WERI-Rb-1 (cell line): ENCODE measurements around the gene NOXO1.

Experiments
- DNase-seq: peaks from one replicate; pipeline ENCODE4 v3.0.0-alpha.2; 2020
- H3K27ac ChIP-seq: fragments of 250-450 bp; sonication (Bioruptor Pico); 2 replicates; pipeline ENCODE4 v1.5.1; 2020; ENCODE audit warnings: mild to moderate bottlenecking, moderate library complexity
- H3K27me3 ChIP-seq: fragments of 250-450 bp; sonication (Bioruptor Pico); 2 replicates; pipeline ENCODE4 v1.5.1; 2021; ENCODE audit warnings: mild to moderate bottlenecking, low read depth, moderate library complexity; ENCODE audit not compliant: insufficient read depth, severe bottlenecking
- H3K36me3 ChIP-seq: fragments of 250-450 bp; sonication (Bioruptor Pico); 2 replicates; pipeline ENCODE4 v1.5.1; 2020; ENCODE audit warnings: mild to moderate bottlenecking, moderate library complexity
- H3K4me3 ChIP-seq: 2 replicates; pipeline ENCODE4 v1.5.1; 2011; ENCODE audit warnings: low read depth, mild to moderate bottlenecking, control low read depth, low read length
- H3K9me3 ChIP-seq: fragments of 250-450 bp; sonication (Bioruptor Pico); 2 replicates; pipeline ENCODE4 v1.5.1; 2021; ENCODE audit warnings: mild to moderate bottlenecking, moderate library complexity; ENCODE audit not compliant: severe bottlenecking
- TF ChIP-seq, protein P1 (sequence below): IDR thresholded peaks from 2 replicates; pipeline ENCODE4 v1.5.1; 2011; ENCODE audit warnings: low read depth, mild to moderate bottlenecking, control low read depth, inconsistent platforms, low read length

NOXO1 gene

DNA sequence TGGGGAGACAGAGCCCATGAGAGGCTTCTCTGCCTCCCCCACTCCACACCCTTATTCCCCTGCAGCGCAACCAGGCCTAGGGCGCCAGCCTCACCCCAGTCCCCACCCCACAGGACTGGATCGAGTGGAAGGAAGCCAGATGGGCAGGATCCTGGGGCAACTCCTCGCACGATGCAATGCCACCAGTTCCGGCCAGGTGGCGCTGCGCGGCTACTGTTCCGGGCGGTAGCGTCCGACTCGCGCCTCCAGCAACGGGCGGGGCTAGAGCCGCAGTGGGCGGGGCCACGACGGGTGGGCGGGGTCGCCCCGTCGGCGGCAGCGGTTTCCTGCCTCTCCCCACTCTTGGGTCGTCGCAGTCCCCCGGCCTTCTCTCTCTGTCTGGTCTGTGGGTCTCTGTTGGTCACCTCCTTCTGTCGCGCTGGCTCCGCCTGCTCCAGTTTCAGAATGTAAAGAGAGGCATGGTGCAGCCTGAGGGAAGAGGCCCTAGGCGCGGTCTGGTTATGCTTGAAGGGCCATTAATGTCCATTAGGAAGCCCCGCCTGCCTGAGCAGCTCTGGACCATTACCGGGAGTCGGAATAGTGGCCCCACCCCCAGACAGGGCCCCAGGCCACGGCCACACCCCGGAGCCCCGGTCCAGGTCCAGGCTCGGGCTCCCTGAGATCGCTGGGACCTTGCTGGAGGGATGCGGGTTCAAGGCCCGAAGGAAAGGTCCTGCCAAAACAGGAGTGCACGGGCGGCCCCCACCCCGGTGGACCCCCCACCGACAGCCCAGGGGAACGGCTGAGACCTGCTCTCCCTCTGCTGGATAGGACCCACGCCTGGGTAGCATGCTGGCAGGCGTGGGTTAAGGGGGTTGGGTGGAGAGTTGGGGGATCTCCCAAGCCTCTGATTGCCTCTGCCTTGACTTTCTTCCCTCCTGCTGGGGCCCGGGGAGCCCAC, 42.1 kb upstream of the NOXO1 start:
- H3K4me3 ChIP-seq, result peak overlapping the region; percentile 20
- no peaks in the 10 kb centered on the region for H3K36me3 ChIP-seq
- TF ChIP-seq, protein P1, sequence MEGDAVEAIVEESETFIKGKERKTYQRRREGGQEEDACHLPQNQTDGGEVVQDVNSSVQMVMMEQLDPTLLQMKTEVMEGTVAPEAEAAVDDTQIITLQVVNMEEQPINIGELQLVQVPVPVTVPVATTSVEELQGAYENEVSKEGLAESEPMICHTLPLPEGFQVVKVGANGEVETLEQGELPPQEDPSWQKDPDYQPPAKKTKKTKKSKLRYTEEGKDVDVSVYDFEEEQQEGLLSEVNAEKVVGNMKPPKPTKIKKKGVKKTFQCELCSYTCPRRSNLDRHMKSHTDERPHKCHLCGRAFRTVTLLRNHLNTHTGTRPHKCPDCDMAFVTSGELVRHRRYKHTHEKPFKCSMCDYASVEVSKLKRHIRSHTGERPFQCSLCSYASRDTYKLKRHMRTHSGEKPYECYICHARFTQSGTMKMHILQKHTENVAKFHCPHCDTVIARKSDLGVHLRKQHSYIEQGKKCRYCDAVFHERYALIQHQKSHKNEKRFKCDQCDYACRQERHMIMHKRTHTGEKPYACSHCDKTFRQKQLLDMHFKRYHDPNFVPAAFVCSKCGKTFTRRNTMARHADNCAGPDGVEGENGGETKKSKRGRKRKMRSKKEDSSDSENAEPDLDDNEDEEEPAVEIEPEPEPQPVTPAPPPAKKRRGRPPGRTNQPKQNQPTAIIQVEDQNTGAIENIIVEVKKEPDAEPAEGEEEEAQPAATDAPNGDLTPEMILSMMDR, result peak; percentile 98
- H3K27ac ChIP-seq, result peak overlapping the region; percentile 66
- peak; percentile 91 for DNase-seq
- no peaks in the 10 kb centered on the region for H3K9me3 ChIP-seq
- no peaks in the 10 kb centered on the region for H3K27me3 ChIP-seq

DNA sequence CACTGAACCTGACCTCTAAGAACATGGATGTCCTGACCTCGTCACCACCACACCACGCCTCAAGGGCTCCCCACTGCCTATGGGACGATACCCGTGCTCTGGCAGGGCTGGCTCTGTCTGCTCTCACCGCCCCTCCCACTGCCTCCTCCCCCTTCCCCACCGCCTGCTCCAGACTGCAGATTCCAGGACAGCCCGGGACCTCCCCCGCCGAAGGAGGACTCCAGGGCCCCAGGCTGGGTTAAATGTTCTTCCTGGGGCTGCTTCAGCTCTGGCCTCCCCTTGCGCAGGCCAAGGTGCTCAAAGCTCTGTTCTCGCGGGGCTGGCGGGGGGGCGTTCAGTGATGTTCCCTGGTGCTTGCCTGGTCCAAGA, 41.4 kb upstream of the NOXO1 start:
- TF ChIP-seq, protein P1, result no peak
- H3K9me3 ChIP-seq, result no peaks in the 10 kb centered on the region
- peak; percentile 38 for DNase-seq
- no peaks in the 10 kb centered on the region for H3K36me3 ChIP-seq
- H3K4me3 ChIP-seq, result no peak overlapping the region
- peak overlapping the region; percentile 66 for H3K27ac ChIP-seq
- no peaks in the 10 kb centered on the region for H3K27me3 ChIP-seq

- Histone ChIP-seq H3K9me3 (no peaks in the 10 kb centered on the region), H3K4me3 (no peak overlapping the region), H3K27me3 (no peaks in the 10 kb centered on the region), H3K36me3 (no peaks in the 10 kb centered on the region), H3K27ac (no peak overlapping the region)
- TF ChIP-seq, protein P1, result no peak
- no peak for DNase-seq
Measured at GRCh38 chr16:2019921-2020831, 38.9 kb upstream of the NOXO1 start.

DNA sequence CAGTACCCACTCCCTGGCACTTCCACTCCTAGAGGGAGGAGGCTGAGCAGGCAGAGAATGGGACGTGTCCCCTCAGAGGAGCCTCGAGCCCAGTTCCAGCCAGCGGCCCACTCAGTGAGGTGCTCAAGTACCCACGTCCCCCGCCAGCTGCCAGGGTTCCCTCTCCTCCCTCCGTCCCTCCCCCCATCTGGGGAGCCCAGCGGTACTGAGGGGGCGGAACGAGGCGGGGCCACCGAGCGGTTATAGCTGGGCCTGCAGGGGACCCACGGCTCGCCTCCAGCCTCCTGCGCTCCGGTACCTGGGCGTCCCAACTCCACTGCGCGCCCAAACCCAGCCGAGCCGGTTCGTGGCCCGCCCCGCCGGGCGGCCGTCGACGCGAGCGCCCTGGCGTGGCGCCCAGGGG, 38.2 kb upstream of the NOXO1 start, which contains the start of gene NPW:
NPW (plus strand) TSS at position 268 of the 403 bp plus-strand sequence.
- Histone ChIP-seq H3K4me3 (no peak within 1 kb of the TSS), H3K27ac (no peak within 1 kb of the TSS), H3K27me3 (no peaks in the 10 kb centered on the region), H3K9me3 (no peaks in the 10 kb centered on the region), H3K36me3 (no peaks in the 10 kb centered on the region)
- DNase-seq, result no peak
- TF ChIP-seq, protein P1, result no peak

DNA sequence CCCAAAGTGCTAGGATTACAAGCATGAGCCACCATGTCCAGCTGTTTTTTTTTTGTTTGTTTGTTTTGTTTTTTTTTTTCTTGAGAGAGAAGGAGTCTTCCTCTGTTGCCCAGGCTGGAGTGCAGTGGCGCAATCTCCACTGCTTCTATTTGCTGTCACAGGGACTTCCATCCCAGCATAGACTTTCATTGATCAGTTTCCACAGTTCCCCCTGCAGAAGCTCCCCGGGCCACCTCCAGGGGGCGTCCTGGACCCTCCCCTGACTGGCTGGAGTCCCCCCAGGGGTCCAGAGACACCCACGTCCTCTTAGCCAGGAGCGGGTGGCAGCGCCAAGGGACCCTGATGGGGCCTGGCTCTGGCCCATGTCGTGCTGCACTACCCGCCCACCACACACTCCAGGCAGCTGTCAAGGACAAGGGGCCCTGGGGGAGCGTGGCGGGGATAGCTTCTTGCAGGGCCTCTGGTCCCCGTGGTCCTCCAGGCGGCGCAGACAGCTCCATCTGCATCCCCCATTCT, 35.2 kb upstream of the NOXO1 start:
- peak; percentile 38 for DNase-seq
- TF ChIP-seq, protein P1, result peak; percentile 70; the same call in 1 of the 2 replicates
- no peaks in the 10 kb centered on the region for H3K27me3 ChIP-seq
- no peaks in the 10 kb centered on the region for H3K9me3 ChIP-seq
- H3K4me3 ChIP-seq, result no peak overlapping the region
- H3K36me3 ChIP-seq, result no peaks in the 10 kb centered on the region
- H3K27ac ChIP-seq, result no peak overlapping the region
